Measurements from ENCODE around the gene SERGEF. TPM values are rescaled to one million over a fixed set of nuclear protein-coding genes. Genes with fewer than 3 reads are reported as not detected.
A peak's percentile ranks its signal among the peaks of the same experiment; 100 is the strongest.

Gene SERGEF
- total RNA-seq, 1 experiment from 2014 or later: 31.4 TPM

DNA sequence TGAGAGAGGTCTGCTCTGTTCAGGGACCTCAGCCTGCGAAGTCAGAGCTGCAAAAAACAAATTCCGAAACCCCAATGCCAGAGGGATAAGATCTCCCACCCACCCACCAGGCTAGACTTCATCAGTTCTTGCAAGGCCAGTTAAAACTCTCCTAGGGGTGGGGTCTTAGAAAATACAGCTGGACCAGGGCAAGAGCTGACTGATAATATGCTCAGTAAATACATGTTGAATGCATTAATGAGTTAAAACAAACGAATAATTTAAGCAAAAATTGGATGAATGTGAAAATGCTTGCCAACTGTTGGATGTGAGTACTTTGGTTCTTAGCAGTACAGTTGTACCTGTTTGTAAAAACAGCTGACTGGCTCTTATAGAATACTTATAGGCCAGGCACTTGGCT, 129.8 kb downstream of the SERGEF start:
- Histone ChIP-seq H3K56ac (ENCODE audit: insufficient read length, low read depth, low read length) (no peak overlapping the region), H4K91ac (ENCODE audit: insufficient read length, low read depth, low read length) (no peak overlapping the region), H3K4me2 (ENCODE audit: insufficient read depth, insufficient read length, low read length) (no peak overlapping the region), H2AK5ac (ENCODE audit: insufficient read length, low read length) (no peak overlapping the region), H3K23ac (ENCODE audit: insufficient read length, low read depth, low read length) (no peak overlapping the region), H2AFZ (ENCODE audit: low read length) (no peak overlapping the region), H3K23me2 (ENCODE audit: insufficient read length, low read depth, low read length, poor library complexity, severe bottlenecking) (no peaks in the 10 kb centered on the region), H3K4me1 (ENCODE audit: insufficient read depth, low read length) (no peaks in the 10 kb centered on the region), H3K27me3 (ENCODE audit: insufficient read depth, low read length) (no peaks in the 10 kb centered on the region), H2BK5ac (ENCODE audit: insufficient read length, low read length) (no peak overlapping the region), H2BK20ac (ENCODE audit: low read depth, low read length, poor library complexity, severe bottlenecking) (no peak overlapping the region), H3K9ac (ENCODE audit: extremely low read depth, insufficient read length, low read length) (no peak overlapping the region), H3K14ac (ENCODE audit: insufficient read depth, low read length) (no peak overlapping the region), H3K4ac (ENCODE audit: low read depth, low read length) (no peak overlapping the region), H3K9me3 (ENCODE audit: control insufficient read depth, low read depth, low read length) (no peaks in the 10 kb centered on the region), H3T11ph (ENCODE audit: low read length) (no peak overlapping the region), H4K8ac (replicated peaks; ENCODE audit: insufficient read length, low read depth, low read length) (no peak overlapping the region), H3K18ac (ENCODE audit: insufficient read length, low read depth, low read length) (no peak overlapping the region), H4K20me1 (ENCODE audit: control insufficient read depth, insufficient read depth, insufficient read length) (no peaks in the 10 kb centered on the region), H3K79me2 (ENCODE audit: insufficient read depth, low read length) (no peaks in the 10 kb centered on the region), H2BK15ac (ENCODE audit: low read depth, low read length) (no peak overlapping the region), H2BK12ac (ENCODE audit: insufficient read length, low read depth, low read length) (no peak overlapping the region), H3K79me1 (ENCODE audit: insufficient read depth, low read depth, low read length, poor library complexity, severe bottlenecking) (no peaks in the 10 kb centered on the region), H3K27ac (ENCODE audit: insufficient read length, low read depth, low read length) (no peak overlapping the region), H4K5ac (ENCODE audit: insufficient read length, low read depth, low read length) (no peak overlapping the region), H2BK120ac (ENCODE audit: low read depth, low read length, poor library complexity, severe bottlenecking) (no peak overlapping the region)
- Mint-ChIP-seq H3K9me3 (no peaks in the 10 kb centered on the region), H3K27ac (peak overlapping the region in 1 of 3 experiments; percentile 38; a peak in 1 of 7 replicates), H3K27me3 (ENCODE audit: low read depth) (no peaks in the 10 kb centered on the region), H3K36me3 (ENCODE audit: insufficient read depth in 1 of 3, low read depth in 3 of 3) (no peaks in the 10 kb centered on the region), H3K4me1 (peaks cover 16 to 18% of the 10 kb centered on the region in 2 experiments), H3K4me3 (no peak overlapping the region)
- no peak for DNase-seq
- TF ChIP-seq CTCF (conservative IDR thresholded peaks at IDR 0.05): no peak
- WGBS (ENCODE audit: extremely low coverage, insufficient read length, low lambda C conversion rate): no CpG with 5 or more reads among the region's 3 CpGs
